ENCODE measurements around the gene MAPK8IP2.

DNA sequence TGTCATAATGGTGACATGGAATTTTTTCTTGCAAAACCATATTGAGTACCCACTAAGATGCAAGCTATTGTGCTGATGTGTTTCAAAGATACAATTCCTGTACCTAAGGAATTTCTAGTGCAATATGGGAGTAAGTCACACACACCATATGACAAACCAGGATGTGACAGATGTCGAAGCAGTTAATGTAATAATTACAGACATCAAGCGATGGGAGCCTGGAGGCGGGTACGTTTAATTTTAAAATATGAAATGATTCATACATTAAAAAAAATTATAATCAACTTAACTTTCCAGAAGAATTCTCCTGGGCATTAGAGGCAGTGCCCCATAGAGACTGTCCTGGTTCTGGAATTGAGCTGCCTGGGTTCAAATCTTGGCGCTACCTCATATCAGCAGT, 43.9 kb upstream of the MAPK8IP2 start:
- TF ChIP-seq POLR2AphosphoS5 (IDR thresholded peaks at IDR 0.05; ENCODE audit: low read depth, low read length) (no peak), TAF1 (IDR thresholded peaks at IDR 0.05; ENCODE audit: borderline replicate concordance, low read depth, low read length) (no peak), POLR2A (IDR thresholded peaks at IDR 0.05; ENCODE audit: low read depth, low read length) (no peak)
